HCT116 (cell line): ENCODE measurements around the gene RPL13A.

Source experiments
- CEBPB ChIP-seq: IDR thresholded peaks from 2 replicates; pipeline ENCODE4 v1.6.1; 2012; ENCODE audit warnings: low read depth
- EZH2 ChIP-seq: fragments of 200-600 bp; sonication (generic); IDR thresholded peaks from 2 replicates; pipeline ENCODE4 v1.6.1; 2017; ENCODE audit warnings: antibody characterized with exemption, mixed run types
- FOSL1 ChIP-seq: IDR thresholded peaks from 2 replicates; pipeline ENCODE4 v1.6.1; 2012; ENCODE audit warnings: low read depth
- JUND ChIP-seq: IDR thresholded peaks from 2 replicates; pipeline ENCODE4 v1.6.1; 2012
- POLR2A ChIP-seq: IDR thresholded peaks from 2 replicates; pipeline ENCODE4 v1.7.0; 2011; ENCODE audit warnings: borderline replicate concordance; ENCODE audit not compliant: insufficient read depth, insufficient read length; ENCODE audit errors: extremely low read depth
- POLR2AphosphoS5 ChIP-seq: IDR thresholded peaks from 2 replicates; pipeline ENCODE4 v1.6.1; 2011; ENCODE audit warnings: mild to moderate bottlenecking, low read depth, low read length, moderate library complexity
- SIN3A ChIP-seq: IDR thresholded peaks from 2 replicates; pipeline ENCODE4 v1.6.1; 2012; ENCODE audit warnings: low read depth
- SP1 ChIP-seq: IDR thresholded peaks from 2 replicates; pipeline ENCODE4 v1.6.1; 2012; ENCODE audit warnings: low read depth
- ZFX ChIP-seq: fragments of 450-650 bp; IDR thresholded peaks from 2 replicates; pipeline ENCODE4 v1.6.1; 2017
- TF ChIP-seq, protein P1 (sequence below), 3 experiments: fragments of 200-600 bp in 1 of 3; sonication (generic) in 1 of 3; IDR thresholded peaks in 2 of 3; conservative IDR thresholded peaks in 1 of 3; 2 replicates each; pipeline ENCODE4 v1.5.1; 2012 to 2017; ENCODE audit warnings: low read depth in 2 of 3, low read length in 2 of 3, antibody characterized with exemption in 1 of 3, borderline replicate concordance in 1 of 3, control low read depth in 1 of 3, mild to moderate bottlenecking in 1 of 3, mixed read lengths in 1 of 3, mixed run types in 1 of 3, moderate library complexity in 1 of 3; ENCODE audit not compliant: insufficient read depth in 1 of 3
- TF ChIP-seq, protein P2 (sequence below): IDR thresholded peaks from 2 replicates; pipeline ENCODE4 v1.6.1; 2012
- TF ChIP-seq, protein P3 (sequence below): IDR thresholded peaks from 2 replicates; pipeline ENCODE4 v1.6.1; 2011; ENCODE audit warnings: mild to moderate bottlenecking, low read length, moderate library complexity; ENCODE audit not compliant: insufficient replicate concordance; ENCODE audit errors: extremely low read depth
- TF ChIP-seq, protein P4 (sequence below): IDR thresholded peaks from 2 replicates; pipeline ENCODE4 v1.6.1; 2012; ENCODE audit warnings: low read depth

DNA sequence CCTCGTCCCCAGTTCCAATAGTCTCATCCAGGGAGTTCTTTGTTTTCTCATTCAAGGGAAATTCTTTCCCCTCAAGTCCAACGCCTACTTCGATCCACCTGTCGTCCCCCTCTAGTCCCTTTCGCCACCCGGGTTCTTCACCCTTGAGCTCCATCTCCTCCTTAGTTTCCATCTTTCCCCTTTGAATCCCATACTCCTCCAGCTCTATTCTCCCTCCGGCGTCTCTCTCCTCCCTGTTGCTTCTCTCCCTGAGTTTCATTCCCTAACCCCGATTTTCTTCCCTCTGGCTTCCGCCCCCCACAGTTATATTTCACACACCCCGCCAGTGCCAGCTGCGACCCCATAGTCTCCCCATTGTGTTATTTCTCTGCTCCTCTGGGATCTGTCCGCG is 45.5 kb upstream of the RPL13A start:
- TF ChIP-seq, protein P1, sequence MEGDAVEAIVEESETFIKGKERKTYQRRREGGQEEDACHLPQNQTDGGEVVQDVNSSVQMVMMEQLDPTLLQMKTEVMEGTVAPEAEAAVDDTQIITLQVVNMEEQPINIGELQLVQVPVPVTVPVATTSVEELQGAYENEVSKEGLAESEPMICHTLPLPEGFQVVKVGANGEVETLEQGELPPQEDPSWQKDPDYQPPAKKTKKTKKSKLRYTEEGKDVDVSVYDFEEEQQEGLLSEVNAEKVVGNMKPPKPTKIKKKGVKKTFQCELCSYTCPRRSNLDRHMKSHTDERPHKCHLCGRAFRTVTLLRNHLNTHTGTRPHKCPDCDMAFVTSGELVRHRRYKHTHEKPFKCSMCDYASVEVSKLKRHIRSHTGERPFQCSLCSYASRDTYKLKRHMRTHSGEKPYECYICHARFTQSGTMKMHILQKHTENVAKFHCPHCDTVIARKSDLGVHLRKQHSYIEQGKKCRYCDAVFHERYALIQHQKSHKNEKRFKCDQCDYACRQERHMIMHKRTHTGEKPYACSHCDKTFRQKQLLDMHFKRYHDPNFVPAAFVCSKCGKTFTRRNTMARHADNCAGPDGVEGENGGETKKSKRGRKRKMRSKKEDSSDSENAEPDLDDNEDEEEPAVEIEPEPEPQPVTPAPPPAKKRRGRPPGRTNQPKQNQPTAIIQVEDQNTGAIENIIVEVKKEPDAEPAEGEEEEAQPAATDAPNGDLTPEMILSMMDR (IDR thresholded peaks at IDR 0.05 in 2 of 3, conservative IDR thresholded peaks at IDR 0.05 in 1 of 3; ENCODE audit: borderline replicate concordance in 1 of 3, insufficient read depth in 1 of 3, low read depth in 2 of 3, low read length in 2 of 3): no peak
- TF ChIP-seq POLR2AphosphoS5 (no peak), EZH2 (no peak), POLR2A (no peak), SP1 (no peak), JUND (no peak), SIN3A (no peak), CEBPB (no peak), ZFX (no peak), FOSL1 (no peak)
- TF ChIP-seq, protein P2, sequence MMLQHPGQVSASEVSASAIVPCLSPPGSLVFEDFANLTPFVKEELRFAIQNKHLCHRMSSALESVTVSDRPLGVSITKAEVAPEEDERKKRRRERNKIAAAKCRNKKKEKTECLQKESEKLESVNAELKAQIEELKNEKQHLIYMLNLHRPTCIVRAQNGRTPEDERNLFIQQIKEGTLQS: no peak
- TF ChIP-seq, protein P3, sequence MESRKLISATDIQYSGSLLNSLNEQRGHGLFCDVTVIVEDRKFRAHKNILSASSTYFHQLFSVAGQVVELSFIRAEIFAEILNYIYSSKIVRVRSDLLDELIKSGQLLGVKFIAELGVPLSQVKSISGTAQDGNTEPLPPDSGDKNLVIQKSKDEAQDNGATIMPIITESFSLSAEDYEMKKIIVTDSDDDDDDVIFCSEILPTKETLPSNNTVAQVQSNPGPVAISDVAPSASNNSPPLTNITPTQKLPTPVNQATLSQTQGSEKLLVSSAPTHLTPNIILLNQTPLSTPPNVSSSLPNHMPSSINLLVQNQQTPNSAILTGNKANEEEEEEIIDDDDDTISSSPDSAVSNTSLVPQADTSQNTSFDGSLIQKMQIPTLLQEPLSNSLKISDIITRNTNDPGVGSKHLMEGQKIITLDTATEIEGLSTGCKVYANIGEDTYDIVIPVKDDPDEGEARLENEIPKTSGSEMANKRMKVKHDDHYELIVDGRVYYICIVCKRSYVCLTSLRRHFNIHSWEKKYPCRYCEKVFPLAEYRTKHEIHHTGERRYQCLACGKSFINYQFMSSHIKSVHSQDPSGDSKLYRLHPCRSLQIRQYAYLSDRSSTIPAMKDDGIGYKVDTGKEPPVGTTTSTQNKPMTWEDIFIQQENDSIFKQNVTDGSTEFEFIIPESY: no peak
- TF ChIP-seq, protein P4, sequence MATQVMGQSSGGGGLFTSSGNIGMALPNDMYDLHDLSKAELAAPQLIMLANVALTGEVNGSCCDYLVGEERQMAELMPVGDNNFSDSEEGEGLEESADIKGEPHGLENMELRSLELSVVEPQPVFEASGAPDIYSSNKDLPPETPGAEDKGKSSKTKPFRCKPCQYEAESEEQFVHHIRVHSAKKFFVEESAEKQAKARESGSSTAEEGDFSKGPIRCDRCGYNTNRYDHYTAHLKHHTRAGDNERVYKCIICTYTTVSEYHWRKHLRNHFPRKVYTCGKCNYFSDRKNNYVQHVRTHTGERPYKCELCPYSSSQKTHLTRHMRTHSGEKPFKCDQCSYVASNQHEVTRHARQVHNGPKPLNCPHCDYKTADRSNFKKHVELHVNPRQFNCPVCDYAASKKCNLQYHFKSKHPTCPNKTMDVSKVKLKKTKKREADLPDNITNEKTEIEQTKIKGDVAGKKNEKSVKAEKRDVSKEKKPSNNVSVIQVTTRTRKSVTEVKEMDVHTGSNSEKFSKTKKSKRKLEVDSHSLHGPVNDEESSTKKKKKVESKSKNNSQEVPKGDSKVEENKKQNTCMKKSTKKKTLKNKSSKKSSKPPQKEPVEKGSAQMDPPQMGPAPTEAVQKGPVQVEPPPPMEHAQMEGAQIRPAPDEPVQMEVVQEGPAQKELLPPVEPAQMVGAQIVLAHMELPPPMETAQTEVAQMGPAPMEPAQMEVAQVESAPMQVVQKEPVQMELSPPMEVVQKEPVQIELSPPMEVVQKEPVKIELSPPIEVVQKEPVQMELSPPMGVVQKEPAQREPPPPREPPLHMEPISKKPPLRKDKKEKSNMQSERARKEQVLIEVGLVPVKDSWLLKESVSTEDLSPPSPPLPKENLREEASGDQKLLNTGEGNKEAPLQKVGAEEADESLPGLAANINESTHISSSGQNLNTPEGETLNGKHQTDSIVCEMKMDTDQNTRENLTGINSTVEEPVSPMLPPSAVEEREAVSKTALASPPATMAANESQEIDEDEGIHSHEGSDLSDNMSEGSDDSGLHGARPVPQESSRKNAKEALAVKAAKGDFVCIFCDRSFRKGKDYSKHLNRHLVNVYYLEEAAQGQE: no peak
